ENCODE measurements around the gene FGFR2. TPM values are rescaled to one million over a fixed set of nuclear protein-coding genes. Genes with fewer than 3 reads are reported as not detected.
"Not testable (repeated sequence)": the region's sequence is repeated elsewhere in the genome, so short reads cannot be mapped to it uniquely, and the experiment has no call there.

The FGFR2 gene
- total RNA-seq, 1 donor from 2014 or later = 15.3 TPM

DNA sequence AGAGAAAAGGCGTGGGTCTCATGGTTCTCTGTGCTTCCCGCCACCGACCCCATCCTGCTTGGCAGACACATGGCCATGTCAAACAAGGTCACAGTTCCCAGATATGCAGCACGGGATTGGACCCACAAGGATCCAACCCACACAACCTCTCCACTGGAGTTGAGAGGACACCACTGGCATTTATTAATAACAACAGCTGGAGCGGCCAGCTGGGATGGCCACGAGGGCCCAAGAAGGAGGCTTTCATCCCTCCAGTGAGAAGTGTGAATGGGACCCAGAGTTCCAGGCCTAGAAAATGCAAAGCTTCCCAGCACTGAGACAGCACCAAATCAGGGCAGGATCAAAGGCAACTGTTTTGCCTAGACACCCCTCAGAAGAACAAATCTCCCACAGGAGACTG lies 31.5 kb downstream of the FGFR2 start:
- TF ChIP-seq, protein P1, sequence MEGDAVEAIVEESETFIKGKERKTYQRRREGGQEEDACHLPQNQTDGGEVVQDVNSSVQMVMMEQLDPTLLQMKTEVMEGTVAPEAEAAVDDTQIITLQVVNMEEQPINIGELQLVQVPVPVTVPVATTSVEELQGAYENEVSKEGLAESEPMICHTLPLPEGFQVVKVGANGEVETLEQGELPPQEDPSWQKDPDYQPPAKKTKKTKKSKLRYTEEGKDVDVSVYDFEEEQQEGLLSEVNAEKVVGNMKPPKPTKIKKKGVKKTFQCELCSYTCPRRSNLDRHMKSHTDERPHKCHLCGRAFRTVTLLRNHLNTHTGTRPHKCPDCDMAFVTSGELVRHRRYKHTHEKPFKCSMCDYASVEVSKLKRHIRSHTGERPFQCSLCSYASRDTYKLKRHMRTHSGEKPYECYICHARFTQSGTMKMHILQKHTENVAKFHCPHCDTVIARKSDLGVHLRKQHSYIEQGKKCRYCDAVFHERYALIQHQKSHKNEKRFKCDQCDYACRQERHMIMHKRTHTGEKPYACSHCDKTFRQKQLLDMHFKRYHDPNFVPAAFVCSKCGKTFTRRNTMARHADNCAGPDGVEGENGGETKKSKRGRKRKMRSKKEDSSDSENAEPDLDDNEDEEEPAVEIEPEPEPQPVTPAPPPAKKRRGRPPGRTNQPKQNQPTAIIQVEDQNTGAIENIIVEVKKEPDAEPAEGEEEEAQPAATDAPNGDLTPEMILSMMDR (IDR thresholded peaks at IDR 0.05; ENCODE audit: unreplicated experiment) = no peak
- peaks cover 6% of the 10 kb centered on the region for H3K36me3 Mint-ChIP-seq (ENCODE audit: low read depth, unreplicated experiment)
- H3K27ac Mint-ChIP-seq (ENCODE audit: unreplicated experiment) = no peak overlapping the region

DNA sequence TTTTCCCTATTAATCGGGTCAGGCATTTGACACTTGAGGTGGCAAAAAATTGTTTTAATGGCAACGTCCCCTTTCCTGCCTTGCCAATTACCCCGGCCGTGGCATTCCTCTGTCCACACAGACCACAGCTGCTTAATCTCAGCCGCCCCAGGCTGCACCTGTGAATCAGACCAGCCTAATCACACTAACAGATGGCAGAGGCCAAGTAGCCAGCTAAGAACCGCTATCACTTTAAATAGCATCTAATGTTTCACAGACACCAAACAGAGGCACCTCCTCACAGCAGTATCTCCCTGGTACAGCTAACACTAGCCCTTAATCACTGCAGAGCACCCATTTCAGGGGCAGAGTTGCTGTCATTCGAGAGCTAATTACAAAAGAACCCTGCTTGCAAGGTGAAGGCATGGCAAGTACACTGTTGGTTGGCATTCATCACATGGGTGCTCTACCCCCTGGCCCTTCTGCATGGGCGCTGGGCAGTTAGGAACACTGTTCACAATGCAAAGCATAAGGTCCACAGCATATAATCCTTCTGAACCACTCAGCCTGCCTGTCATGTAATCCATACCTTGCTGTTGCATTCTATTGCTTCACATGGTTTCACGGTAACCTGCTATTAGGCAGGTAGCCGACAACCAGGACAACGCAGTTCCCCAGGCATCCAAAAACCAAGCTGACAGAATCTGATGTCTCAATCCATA lies 38.8 kb downstream of the FGFR2 start:
- TF ChIP-seq, protein P1 (IDR thresholded peaks at IDR 0.05; ENCODE audit: unreplicated experiment) = no peak
- no peak overlapping the region for H3K4me3 Mint-ChIP-seq (ENCODE audit: unreplicated experiment)
- H3K27ac Mint-ChIP-seq (ENCODE audit: unreplicated experiment) = no peak overlapping the region
- no peaks in the 10 kb centered on the region for H3K9me3 Mint-ChIP-seq (ENCODE audit: unreplicated experiment)
- no peak for DNase-seq (ENCODE audit: low spot score)
- H3K27me3 Mint-ChIP-seq (ENCODE audit: unreplicated experiment) = no peaks in the 10 kb centered on the region
- H3K36me3 Mint-ChIP-seq (ENCODE audit: low read depth, unreplicated experiment) = peaks cover 9% of the 10 kb centered on the region
- no peaks in the 10 kb centered on the region for H3K4me1 Mint-ChIP-seq (ENCODE audit: unreplicated experiment)

More for the DNA sequence above, 31.5 kb downstream of the FGFR2 start:
- no peak overlapping the region for H3K4me3 Mint-ChIP-seq (ENCODE audit: unreplicated experiment)
- H3K27me3 Mint-ChIP-seq (ENCODE audit: unreplicated experiment) = peaks cover 1% of the 10 kb centered on the region
- peaks cover 14% of the 10 kb centered on the region for H3K4me1 Mint-ChIP-seq (ENCODE audit: unreplicated experiment)
- DNase-seq (ENCODE audit: low spot score) = no peak
- no peaks in the 10 kb centered on the region for H3K9me3 Mint-ChIP-seq (ENCODE audit: unreplicated experiment)

DNA sequence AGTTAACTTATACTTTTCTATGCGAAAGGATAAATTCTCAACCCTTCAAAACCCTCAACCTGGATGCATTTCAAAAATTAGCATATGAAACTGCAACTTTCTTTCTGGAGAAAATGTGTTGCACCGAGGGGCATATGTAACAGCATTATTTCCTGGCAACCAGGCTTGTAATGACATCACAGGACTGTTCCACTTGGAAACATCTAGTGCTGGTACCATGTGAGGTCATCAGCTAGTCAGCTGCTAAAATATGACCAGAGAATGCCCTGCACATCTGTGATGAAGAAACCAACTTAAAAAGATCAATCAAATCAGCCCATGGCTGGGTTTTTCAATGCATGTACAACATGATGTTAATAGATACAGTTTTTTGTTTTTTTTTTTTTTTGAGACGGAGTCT lies 40.0 kb downstream of the FGFR2 start:
- Mint-ChIP-seq H3K4me1 (ENCODE audit: unreplicated experiment) (no peaks in the 10 kb centered on the region), H3K36me3 (ENCODE audit: low read depth, unreplicated experiment) (peaks cover 3% of the 10 kb centered on the region)

DNA sequence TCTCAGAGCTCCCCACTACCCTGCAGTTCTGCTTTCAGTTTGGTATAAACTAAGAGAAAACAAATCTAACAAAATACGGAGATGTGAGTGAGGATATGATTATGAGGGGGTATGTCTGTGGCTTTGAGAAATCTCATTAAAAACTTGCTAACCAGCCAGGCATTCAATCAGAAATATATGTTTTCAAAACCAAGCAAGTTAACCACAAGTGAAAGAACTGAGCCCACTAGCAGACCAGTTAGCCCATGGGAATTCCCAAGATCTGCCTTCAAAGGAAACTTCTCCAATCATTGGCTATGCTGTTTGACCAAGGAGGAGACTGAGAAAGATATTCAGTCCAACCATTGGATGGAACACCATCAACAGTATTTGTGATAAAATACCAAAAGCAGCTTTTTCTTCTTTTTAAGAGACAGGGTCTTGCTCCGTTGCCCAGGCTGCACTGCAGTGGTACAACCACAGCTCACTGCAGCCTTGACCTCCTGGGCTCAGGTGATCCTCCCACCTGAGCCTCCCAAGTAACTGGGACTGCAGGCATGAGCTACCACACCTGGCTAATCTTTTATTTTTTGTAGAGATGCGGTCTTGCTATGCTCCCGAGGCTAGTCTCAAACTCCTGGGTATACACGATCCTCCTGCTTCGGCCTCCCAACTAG lies 41.2 kb downstream of the FGFR2 start:
- TF ChIP-seq, protein P1 (IDR thresholded peaks at IDR 0.05; ENCODE audit: unreplicated experiment) = no peak

More for the DNA sequence above, 40.0 kb downstream of the FGFR2 start:
- Mint-ChIP-seq H3K9me3 (ENCODE audit: unreplicated experiment) (no peaks in the 10 kb centered on the region), H3K4me3 (ENCODE audit: unreplicated experiment) (no peak overlapping the region), H3K27me3 (ENCODE audit: unreplicated experiment) (no peaks in the 10 kb centered on the region), H3K27ac (ENCODE audit: unreplicated experiment) (no peak overlapping the region)
- TF ChIP-seq, protein P1 (IDR thresholded peaks at IDR 0.05; ENCODE audit: unreplicated experiment) = no peak
- DNase-seq (ENCODE audit: low spot score) = no peak

DNA sequence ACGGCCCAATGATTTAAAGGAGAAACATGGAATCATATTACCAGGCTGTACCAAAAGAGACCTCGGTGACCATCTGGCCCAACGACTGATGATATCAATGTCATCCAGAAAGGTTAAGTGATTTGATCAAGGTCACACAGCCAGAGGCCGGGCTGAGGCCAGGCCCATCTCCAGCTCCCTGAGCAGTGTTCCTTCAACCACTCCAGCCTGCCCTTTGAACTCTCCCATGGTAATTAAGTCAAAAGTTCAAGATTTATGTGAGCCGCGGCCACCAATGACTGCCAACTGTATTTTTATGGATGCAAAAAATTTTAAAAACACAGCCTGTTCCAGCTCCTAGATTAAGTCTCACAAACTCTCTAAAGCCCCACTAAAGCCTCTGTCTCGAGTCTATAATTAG lies 41.8 kb downstream of the FGFR2 start:
- no peak overlapping the region for H3K4me3 Mint-ChIP-seq (ENCODE audit: unreplicated experiment)
- DNase-seq (ENCODE audit: low spot score) = no peak
- no peaks in the 10 kb centered on the region for H3K4me1 Mint-ChIP-seq (ENCODE audit: unreplicated experiment)
- peaks cover 3% of the 10 kb centered on the region for H3K36me3 Mint-ChIP-seq (ENCODE audit: low read depth, unreplicated experiment)
- TF ChIP-seq, protein P1 (IDR thresholded peaks at IDR 0.05; ENCODE audit: unreplicated experiment) = no peak
- H3K9me3 Mint-ChIP-seq (ENCODE audit: unreplicated experiment) = no peaks in the 10 kb centered on the region
- no peak overlapping the region for H3K27ac Mint-ChIP-seq (ENCODE audit: unreplicated experiment)
- H3K27me3 Mint-ChIP-seq (ENCODE audit: unreplicated experiment) = no peaks in the 10 kb centered on the region

More for the DNA sequence above, 41.2 kb downstream of the FGFR2 start:
- peaks cover 3% of the 10 kb centered on the region for H3K36me3 Mint-ChIP-seq (ENCODE audit: low read depth, unreplicated experiment)
- H3K4me1 Mint-ChIP-seq (ENCODE audit: unreplicated experiment) = no peaks in the 10 kb centered on the region
- no peaks in the 10 kb centered on the region for H3K27me3 Mint-ChIP-seq (ENCODE audit: unreplicated experiment)
- no peak overlapping the region for H3K27ac Mint-ChIP-seq (ENCODE audit: unreplicated experiment)
- no peak overlapping the region for H3K4me3 Mint-ChIP-seq (ENCODE audit: unreplicated experiment)
- H3K9me3 Mint-ChIP-seq (ENCODE audit: unreplicated experiment) = no peaks in the 10 kb centered on the region
- DNase-seq (ENCODE audit: low spot score) = no peak

DNA sequence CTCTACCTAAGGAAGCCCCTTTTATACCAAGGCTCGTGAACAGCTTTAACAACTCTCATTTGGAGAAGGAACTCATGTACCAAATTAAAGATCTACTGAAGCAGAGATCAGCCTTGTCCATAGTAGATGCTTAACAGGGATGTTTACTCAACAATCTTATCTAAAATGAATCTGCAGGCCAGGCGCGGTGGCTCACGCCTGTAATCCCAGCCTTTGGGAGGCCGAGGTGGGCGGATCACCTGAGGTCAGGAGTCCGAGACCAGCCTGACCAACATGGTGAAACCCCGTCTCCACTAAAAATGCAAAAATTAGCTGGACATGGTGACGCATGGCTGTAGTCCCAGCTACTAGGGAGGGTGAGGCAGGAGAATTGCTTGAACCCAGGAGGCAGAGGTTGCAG lies 43.3 kb downstream of the FGFR2 start:
- not testable (repeated sequence) for H3K4me1 Mint-ChIP-seq (ENCODE audit: unreplicated experiment); H3K27ac Mint-ChIP-seq (ENCODE audit: unreplicated experiment); DNase-seq (ENCODE audit: low spot score); H3K27me3 Mint-ChIP-seq (ENCODE audit: unreplicated experiment); H3K9me3 Mint-ChIP-seq (ENCODE audit: unreplicated experiment); H3K36me3 Mint-ChIP-seq (ENCODE audit: low read depth, unreplicated experiment); H3K4me3 Mint-ChIP-seq (ENCODE audit: unreplicated experiment)
